ENCODE data around the gene HPX.

Gene HPX

GRCh38 chr11:6458352-6459098, 17.7 kb upstream of the HPX start:
- DNase-seq = no peak

GRCh38 chr11:6457581-6458320, 17.0 kb upstream of the HPX start:
- no peak for DNase-seq

GRCh38 chr11:6456361-6457073, 15.7 kb upstream of the HPX start:
- DNase-seq = no peak

GRCh38 chr11:6455070-6455469, 14.3 kb upstream of the HPX start:
- DNase-seq = no peak

- DNase-seq = no peak
Measured at GRCh38 chr11:6453152-6453551, 12.4 kb upstream of the HPX start.

GRCh38 chr11:6452219-6452618, 11.4 kb upstream of the HPX start:
- DNase-seq = no peak

- no peak for DNase-seq
Measured at GRCh38 chr11:6448574-6448973, 7.8 kb upstream of the HPX start.

- no peak for DNase-seq
Measured at GRCh38 chr11:6443269-6444003, 2.6 kb upstream of the HPX start.

- no peak for DNase-seq
Measured at GRCh38 chr11:6442441-6442840, 1.7 kb upstream of the HPX start.

- no peak for DNase-seq
Measured at GRCh38 chr11:6438979-6439571, 1.7 kb downstream of the HPX start.

- DNase-seq = no peak
Measured at GRCh38 chr11:6437993-6438392, 2.8 kb downstream of the HPX start.

- no peak for DNase-seq
Measured at GRCh38 chr11:6437423-6437822, 3.4 kb downstream of the HPX start.

GRCh38 chr11:6433998-6434660, 6.7 kb downstream of the HPX start:
- no peak for DNase-seq

- DNase-seq = no peak
Measured at GRCh38 chr11:6431861-6432260, 8.9 kb downstream of the HPX start.

- DNase-seq = no peak
Measured at GRCh38 chr11:6427516-6427915, 13.3 kb downstream of the HPX start.

- no peak for DNase-seq
Measured at GRCh38 chr11:6420677-6421076, 20.1 kb downstream of the HPX start.

- DNase-seq = no peak
Measured at GRCh38 chr11:6419009-6419631, 21.7 kb downstream of the HPX start, which contains the start of gene APBB1. APBB1 (minus strand) TSS chr11:6419094; CDS start chr11:6411347, 7,747 bp downstream.

GRCh38 chr11:6418557-6419008, 22.2 kb downstream of the HPX start:
- DNase-seq = no peak

- DNase-seq = no peak
Measured at GRCh38 chr11:6417907-6418556, 22.8 kb downstream of the HPX start.

- DNase-seq = no peak
Measured at GRCh38 chr11:6415797-6416196, 25.0 kb downstream of the HPX start.

GRCh38 chr11:6414874-6415328, 25.9 kb downstream of the HPX start:
- DNase-seq = no peak

All from cortex of kidney (tissue), 1 donor.